ENCODE measurements around the gene FAM174C.
"Not testable (repeated sequence)": the region's sequence is repeated elsewhere in the genome, so short reads cannot be mapped to it uniquely, and the experiment has no call there.

The FAM174C gene

GRCh38 chr19:1288226-1288612 is 12.9 kb downstream of the FAM174C start:
- DNase-seq = no peak

GRCh38 chr19:1288833-1289685 is 13.7 kb downstream of the FAM174C start:
- DNase-seq = no peak

- no peak for DNase-seq
Observed at GRCh38 chr19:1289686-1290025, 14.3 kb downstream of the FAM174C start.

- no peak for DNase-seq
Observed at GRCh38 chr19:1290196-1290702, 14.9 kb downstream of the FAM174C start.

GRCh38 chr19:1290703-1291651 is 15.6 kb downstream of the FAM174C start:
- no peak for DNase-seq

- DNase-seq = peak in 1 of 2 experiments; percentile 35
Observed at GRCh38 chr19:1291761-1292418, 16.6 kb downstream of the FAM174C start.

GRCh38 chr19:1292419-1293151 is 17.3 kb downstream of the FAM174C start:
- DNase-seq = no peak

GRCh38 chr19:1293782-1294604 is 18.7 kb downstream of the FAM174C start:
- DNase-seq = no peak

GRCh38 chr19:1294688-1295087 is 19.4 kb downstream of the FAM174C start:
- no peak for DNase-seq

- no peak for DNase-seq
Observed at GRCh38 chr19:1295169-1296012, 20.1 kb downstream of the FAM174C start.

GRCh38 chr19:1296078-1296477 is 20.7 kb downstream of the FAM174C start:
- DNase-seq = no peak

- DNase-seq = no peak
Observed at GRCh38 chr19:1296575-1297271, 21.4 kb downstream of the FAM174C start.

GRCh38 chr19:1298235-1298634 is 22.9 kb downstream of the FAM174C start:
- DNase-seq = no peak

GRCh38 chr19:1299801-1300200 is 24.5 kb downstream of the FAM174C start:
- no peak for DNase-seq

GRCh38 chr19:1300744-1301490 is 25.6 kb downstream of the FAM174C start:
- no peak for DNase-seq

GRCh38 chr19:1302533-1303239 is 27.4 kb downstream of the FAM174C start:
- no peak for DNase-seq

GRCh38 chr19:1304197-1304924 is 29.0 kb downstream of the FAM174C start:
- DNase-seq = no peak

GRCh38 chr19:1305354-1305753 is 30.0 kb downstream of the FAM174C start:
- DNase-seq = not testable (repeated sequence)
